GM21528 (cell line): ENCODE data around the gene COQ8B.
"Not testable (repeated sequence)": the region's sequence is repeated elsewhere in the genome, so short reads cannot be mapped to it uniquely, and the experiment has no call there.

Experiments
- ATAC-seq: cut with Tn5 transposase; IDR thresholded peaks from one replicate; pipeline ENCODE4 v1.9.1; 2021; ENCODE audit warnings: mild to moderate bottlenecking, moderate library complexity; ENCODE audit not compliant: unreplicated experiment, low FRiP score

The COQ8B gene

DNA sequence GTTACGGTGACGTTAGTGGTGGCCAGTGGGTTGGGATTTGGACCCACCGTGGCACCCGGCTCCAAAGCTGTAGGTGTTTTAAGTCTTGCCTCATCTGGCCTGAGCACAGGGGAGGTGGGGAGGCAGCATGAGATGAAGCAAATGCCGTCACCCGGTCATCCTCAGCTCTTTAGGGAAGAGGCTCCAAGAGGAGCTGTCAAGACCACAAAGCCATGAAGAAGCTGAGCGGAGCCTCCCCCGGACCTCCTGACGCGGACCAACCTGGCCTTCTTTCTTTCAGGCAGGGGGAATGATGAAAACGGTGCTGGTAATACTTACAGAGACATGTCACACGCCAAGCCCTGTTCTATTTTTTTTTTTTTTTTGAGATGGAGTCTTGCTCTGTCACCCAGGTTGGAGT lies 26.2 kb upstream of the COQ8B start:
- ATAC-seq = no peak

DNA sequence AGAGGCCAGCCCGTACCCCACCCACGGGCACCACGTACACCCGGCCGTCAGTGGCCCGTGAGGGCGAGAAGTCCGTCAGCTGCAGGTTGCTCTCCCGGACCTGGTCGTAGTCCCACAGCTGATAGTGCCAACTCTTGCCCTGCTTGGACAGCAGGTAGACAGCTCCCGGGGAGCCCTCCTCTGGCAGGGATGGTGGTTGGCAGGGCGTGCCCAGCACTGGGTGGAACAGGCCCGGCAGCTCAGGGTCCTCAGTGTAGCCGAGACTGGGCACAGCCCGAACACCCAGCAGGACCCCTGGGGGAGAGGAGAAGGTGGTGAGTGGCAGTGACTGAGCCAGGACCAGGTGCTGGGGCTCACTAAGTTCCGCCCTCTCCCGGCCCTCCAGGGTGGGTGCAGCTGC lies 25.8 kb upstream of the COQ8B start:
- no peak for ATAC-seq

DNA sequence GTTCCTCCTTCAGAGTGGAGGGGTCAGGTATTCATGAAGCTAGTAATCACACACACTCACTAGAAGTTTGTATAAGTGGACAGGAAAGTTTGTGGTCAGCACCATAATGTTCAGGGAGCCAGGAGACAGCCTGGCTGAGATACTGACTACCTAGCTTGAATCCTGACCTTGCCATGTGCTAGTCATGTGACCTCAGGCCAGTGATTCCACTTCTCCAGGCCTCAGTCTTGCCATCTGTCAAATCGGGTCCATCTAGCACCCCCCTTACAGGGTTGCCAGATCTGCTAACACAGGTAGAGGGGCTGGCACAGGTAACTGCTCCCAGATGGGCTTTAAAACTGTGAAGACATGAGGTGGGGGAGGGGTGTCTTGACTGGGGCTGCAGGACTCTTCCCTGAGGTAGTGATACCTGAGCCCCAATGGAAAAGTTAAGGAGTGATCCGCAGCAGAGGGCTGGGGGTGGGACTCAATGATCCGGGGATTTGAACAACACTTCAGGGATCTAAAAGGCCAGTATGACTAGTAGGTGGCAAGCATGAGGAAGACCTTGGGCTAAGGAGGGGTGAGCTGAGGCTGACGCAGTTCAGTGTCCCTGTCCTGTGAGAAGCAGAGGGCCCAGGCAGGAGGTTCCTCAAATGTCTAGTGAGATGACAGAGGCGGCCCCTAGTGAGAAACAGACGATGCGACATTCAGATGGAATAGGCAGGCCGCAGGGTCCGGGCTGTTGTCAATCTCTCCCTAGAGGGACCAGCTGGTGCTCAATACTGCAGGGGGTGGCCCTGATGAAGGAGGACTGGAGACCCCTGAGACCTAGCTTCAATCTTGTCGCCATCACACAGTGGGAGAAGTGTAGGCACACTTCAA lies 25.1 kb upstream of the COQ8B start:
- ATAC-seq = no peak

DNA sequence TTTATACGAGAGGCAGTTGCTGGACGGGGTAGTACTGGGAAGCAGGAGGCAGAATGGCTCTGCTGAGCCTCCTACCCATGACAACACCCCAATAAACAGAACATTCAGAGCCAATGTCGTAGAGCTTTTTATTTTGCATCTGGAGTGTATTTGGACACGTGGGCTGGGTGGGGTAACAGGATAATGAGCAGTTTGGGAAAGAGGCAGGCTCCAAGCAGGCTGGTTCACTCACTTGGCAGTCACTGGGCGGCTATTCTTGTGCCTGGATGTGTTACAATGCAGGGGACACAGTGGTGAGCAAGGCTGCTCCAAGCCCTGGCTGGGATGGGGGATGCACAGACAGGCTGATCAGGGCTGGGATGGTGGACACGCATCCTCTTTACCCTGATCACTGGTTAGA lies 24.1 kb upstream of the COQ8B start:
- no peak for ATAC-seq

DNA sequence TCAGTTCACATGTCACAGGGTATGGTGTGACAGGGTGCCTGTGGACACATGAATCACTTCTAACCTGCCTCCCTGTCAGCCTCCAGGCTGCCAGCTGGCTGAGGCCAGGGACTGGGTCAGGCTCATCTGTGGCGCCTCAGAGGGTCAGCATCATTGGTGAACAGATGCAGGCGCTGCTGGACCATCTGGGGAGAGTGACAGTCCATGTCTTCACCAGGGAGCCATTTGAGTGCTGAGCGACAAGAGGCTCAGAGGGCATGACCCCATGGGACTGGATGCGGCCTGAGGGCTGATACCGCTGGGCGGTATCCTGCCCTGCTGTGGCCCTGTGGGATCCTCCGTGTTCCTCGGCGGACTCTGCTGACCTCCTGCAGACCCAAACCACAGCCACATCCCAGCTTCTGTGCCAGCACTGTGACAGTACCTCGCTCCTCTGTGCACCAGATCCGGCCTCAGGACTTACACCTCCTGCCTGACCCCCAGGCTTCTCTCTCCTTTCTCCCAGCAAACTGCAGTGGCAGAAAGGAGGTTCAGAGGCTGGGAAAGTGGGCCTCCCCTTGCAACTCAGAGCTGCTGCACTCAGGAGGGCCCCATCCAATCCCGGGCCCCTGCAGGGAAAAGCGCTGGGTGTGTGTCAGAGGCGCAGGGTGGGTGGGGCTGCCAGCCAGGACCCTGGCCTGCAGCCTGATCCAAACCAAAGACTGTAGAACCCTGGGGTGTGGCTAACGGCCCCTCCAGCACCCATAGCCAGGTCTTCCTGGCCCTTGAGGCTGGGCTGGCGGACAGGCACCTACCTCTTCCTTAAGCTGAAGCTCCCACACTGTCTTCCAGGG lies 23.4 kb upstream of the COQ8B start:
- no peak for ATAC-seq

DNA sequence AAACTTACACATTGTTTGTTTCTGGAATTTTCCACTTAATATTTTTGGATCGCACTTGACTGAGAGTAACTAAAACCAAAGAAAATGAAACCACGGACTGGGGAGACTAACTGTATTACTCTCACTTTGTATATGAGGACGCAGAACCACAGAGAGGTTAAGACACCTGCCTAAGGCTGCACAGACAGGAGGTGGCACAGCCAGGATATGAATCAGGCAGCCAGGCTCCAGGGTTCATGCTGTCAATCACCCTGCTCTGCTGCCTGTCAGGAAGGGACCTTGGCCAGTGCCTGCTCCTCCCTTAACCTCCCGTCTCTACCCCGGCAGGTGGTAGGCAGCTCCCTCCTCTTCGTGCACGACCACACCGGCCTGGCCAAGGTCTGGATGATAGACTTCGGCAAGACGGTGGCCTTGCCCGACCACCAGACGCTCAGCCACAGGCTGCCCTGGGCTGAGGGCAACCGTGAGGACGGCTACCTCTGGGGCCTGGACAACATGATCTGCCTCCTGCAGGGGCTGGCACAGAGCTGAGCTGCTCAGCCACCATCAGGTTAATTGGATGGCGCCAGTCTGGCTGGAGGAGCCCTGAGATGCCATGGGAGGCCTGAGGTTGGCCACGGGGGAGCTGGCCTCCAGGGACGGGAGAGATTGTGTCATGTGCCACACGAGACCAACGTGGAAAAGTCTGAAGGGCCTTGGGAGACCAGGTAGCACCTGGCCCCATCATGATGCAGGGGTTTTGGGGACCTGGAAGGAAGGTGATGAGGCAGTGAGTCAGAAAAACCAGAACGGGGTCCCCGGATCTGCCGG lies 22.5 kb upstream of the COQ8B start:
- ATAC-seq = no peak

DNA sequence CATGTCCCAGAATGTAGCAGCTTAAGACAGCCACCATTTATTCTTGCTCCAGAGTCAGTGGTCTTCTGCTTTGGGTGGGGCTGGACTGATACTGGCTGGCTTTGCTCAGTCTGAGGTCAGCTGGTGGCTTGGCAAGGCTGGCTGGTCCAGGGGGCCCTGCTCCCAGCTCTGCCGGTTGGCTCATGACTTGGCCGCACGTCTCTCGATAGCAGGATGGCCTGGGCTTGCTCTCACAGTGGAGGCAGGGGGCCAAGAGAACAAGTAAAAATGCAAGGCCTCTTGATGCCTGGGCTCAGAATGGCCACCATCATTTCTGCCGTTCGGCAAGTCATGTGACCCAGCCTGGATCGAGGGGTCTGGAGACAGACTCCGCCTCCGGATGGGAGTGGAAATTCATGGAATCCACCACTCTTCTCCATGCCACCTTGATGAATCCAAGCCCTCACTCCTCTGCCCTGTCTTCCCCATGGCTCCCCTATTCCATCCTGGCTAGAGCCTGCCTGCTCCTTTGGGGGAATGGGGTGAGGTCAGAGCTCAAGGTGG lies 20.5 kb upstream of the COQ8B start:
- ATAC-seq = no peak

DNA sequence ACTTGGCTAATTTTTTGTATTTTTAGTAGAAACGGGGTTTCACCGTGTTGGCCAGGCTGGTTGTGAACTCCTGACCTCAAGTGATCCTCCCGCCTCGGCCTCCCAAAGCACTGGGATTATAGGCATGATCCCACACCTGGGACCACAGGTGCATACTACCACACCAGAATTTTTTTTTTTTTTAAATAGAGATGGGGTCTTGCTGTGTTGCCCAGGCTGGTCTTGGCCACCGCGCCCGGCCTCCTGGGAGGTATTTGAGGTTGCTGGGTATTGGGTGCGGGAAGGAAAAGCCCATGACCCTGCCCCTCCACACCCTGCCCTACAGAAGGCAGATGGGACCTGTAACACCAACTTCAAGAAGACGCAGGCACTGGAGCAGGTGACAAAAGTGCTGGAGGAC lies 20.0 kb upstream of the COQ8B start:
- no peak for ATAC-seq

DNA sequence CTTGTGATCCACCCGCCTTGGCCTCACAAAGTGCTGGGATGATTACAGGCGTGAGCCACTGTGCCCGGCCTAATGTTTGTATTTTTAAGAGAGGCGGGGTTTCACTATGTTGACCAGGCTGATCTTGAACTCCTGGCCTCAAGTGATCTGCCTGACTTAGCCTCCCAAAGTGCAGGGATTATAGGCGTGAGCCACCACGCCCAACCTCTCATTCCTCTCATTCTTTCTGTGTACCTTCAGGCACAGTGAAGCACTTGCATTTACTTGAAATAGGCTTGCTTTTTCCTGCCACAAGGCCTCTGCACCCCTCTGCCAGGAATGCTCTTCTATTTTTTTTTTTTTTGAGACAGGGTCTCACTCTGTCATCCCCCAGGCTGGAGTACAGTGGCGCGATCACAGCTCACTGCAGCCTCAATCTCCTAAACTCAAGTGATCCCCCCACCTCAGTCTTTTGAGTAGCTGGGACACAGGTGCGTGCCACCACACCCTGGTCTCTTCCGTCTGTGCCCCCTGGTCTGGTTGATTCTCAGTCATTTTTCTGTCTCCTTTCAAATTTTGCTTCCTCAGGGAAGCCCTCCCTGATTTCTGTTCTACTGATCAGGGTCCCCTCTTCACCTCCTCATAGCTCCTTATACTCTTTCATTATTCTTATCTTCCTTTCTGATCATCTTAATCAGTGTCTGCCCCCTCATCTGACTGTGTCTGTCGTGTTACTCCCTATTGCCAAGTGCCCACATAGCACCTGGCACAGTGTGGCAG lies 18.5 kb upstream of the COQ8B start:
- ATAC-seq = no peak

DNA sequence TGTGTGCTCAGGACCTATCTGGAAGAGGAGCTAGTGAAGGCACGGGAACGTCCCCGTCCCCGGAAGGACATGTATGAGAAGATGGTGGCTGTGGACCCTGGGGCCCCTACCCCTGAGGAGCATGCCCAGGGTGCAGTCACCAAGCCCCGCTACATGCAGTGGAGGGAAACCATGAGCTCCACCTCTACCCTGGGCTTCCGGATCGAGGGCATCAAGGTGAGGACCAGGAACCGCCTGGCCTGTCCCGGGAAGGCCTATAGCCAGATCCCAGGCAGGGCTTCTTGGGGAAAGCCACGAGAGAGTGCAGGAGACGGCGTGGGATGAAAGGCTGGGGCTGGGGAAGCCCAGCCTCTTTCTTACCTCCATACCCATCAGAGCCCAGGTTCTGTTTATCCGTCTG lies 16.5 kb upstream of the COQ8B start:
- no peak for ATAC-seq

DNA sequence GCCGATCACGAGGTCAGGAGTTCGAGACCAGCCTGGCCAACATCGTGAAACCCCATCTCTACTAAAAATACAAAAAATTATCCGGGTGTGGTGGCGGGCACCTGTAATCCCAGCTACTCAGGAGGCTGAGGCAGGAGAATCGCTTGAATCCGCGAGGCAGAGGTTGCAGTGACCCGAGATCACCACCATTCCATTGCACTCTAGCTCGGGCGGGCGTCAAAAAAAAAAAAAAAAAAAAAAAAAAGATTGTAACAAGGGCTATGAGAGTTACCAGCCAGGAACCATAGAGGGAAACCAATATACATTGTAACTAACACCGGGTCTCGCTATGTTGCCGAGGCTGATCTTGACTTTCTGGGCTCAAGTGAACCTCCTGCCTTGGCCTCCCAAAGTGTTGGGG lies 15.6 kb upstream of the COQ8B start:
- not testable (repeated sequence) for ATAC-seq

DNA sequence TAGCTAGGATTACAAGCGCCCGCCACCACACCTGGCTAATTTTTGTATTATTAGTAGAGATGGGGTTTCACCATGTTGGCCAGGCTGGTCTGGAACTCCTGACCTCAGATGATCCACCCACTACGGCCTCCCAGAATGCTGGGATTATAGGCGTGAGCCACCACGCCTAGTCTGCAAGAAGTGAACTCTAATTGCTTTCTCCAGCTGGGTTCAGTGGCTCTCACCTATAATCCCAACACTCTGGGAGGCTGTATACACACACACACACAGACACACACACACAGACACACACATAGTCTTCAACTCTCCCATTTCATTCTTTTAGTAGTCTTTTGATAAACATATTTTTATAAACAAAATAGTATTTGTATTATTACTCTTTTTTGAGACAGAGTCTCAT lies 13.4 kb upstream of the COQ8B start:
- ATAC-seq = not testable (repeated sequence)

DNA sequence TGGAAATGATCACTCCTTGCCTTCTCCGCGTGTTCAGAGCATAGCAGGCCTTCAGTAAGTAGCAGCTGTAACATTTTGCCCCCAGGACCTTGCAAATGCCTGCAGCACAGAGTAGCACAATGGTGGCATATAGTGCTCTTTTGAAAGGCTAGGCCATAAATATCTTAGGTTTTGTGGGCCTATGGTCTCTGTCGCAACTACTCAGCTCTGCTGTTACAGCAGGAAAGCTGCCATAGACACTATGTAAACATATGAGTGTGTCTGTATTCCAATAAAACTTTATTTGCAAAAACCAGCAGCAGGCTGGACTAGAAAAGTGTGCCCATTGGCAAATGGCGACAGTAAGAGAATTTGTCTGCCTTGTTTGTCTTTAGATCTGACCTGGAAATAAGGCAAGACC lies 9.6 kb upstream of the COQ8B start:
- ATAC-seq = no peak

DNA sequence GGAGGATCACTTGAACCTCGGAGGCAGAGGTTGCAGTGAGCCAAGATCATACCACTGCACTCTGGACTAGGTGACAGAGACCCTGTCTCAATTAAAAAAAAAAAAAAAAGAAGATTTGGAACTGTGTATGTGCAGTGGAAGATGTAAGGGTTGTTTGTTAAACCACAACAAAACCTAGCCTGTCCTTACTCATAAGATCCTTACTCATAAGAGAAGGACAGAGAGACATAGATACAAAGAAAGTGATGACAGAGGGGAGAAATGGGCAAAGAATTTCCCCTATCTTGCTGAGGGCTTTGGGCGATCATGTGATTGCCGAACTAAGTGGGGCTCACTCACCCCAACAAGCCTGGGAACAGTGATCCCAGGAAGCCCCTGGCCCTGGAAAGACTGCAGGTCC lies 8.2 kb upstream of the COQ8B start:
- no peak for ATAC-seq

DNA sequence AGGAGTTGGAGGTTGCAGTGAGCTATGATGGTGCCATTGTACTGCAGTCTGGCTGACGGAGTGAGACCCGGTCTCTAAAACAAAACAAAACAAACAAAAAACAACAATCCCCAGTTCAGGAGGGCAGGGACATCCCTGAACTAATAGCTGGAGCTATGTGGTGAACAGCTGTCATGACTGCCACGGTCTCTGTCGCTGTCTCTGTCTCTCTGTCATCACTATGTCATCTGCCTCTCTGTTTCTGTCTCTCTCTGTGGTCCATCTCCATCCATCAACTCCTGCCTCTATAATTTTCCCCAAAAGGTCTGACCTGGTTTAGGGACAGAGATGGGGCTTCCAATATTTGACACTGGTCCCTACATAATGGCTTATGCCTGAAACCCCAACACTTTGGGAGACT lies 7.6 kb upstream of the COQ8B start:
- ATAC-seq = no peak

DNA sequence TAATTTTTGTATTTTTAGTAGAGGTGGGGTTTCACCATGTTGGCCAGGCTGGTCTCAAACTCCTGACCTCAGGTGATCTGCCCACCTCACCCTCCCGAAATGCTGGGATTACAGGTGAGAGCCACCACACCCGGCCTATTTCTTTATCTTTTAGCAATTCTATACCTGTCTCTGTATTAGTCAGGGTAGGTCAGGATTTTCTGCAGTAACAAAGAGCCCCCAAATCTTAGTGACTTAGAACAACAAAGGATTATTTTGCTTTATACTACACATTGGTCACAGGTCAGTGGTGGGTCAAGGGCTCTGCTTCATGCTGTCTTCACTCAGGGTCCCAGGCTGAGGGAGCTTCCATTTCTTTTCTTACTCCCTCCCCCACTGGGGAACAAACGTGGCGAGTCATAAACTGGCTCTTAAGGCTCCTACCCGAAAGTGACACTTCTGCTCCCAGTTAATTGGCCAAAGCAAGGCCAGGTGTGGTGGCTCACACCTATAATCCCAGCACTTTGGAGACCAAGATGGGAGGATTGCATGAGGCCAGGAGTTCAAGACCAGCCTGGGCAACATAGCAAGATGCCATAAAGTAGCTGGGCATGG lies 7.1 kb upstream of the COQ8B start:
- no peak for ATAC-seq

DNA sequence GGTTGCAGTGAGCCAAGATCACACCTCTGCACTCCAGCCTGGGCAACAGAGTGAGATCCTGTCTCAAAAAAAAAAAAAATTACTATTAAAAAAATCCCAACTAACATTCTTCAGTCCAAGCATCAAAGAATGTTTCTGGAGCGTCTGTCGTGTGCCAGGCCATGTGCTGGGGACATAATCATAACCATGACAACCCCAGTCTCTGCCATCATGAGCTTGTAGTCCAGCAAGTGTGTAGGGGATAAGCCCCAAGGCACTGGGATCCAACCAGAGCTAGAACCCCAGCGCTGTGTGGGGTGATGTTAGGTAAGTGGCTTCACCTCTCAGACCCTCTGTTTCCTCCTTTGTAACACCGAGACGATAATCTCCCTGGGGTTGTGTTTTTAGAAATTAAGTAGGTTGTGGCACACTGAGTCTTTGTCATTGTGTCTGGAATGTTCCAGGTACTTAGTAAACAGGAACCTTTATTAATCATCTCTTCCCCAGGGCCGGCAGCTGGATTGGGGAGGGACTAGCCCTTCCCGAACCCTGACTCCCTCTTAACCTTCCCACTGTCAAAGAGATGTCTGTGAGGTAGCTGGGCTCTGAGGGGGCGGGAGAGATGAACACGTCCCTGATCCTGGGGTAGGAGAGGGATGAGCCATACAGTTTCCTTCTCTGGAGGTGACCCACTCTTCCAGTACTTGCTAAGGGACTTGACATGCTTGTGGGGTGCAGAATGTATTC lies 5.4 kb upstream of the COQ8B start:
- ATAC-seq = no peak

DNA sequence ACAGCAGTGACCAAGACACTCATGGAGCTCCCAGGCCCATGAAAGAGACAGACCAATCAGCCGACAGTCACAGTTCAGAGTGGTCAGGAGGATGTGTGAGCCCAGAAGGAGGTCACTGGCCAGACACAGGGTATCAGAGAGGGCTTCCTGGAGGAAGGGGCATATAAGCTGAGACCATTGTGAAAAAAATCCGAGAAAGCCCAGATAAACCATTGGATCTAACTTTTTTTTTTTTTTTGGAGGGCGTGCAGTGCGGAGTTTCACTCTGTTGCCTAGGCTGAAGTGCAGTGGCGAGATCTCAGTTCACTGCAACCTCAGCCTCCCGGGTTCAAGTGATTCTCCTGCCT lies 4.4 kb upstream of the COQ8B start:
- ATAC-seq = no peak

DNA sequence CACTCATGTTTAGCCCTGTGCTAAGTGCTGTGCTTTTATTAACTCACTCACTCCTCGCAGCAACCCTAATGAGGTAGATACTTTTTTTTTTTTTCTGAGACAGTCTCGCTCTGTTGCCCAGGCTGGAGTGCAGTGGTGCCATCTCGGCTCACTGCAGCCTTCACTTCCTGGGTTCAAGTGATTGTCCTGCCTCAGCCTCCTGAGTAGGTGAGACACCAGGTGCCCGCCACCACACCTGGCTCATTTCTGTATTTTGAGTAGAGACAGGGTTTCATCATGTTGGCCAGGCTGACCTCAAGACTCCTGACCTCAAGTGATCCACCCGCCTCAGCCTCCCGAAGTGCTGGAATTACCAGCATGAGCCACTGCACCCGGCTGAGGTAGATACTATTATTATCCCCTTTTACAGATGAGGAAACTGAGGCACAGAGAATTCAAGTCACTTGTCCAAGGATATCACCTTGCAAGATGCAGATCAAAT lies 2.8 kb upstream of the COQ8B start:
- ATAC-seq = no peak
